ENCODE measurements around the gene TIMP2. TPM values are rescaled to one million over a fixed set of nuclear protein-coding genes. Genes with fewer than 3 reads are reported as not detected.

The TIMP2 gene
- total and polyA plus RNA-seq, 2 donors (not counting 3 experiments of a cell fraction or from before 2014, with no cell fraction given), result 138 to 318 TPM

DNA sequence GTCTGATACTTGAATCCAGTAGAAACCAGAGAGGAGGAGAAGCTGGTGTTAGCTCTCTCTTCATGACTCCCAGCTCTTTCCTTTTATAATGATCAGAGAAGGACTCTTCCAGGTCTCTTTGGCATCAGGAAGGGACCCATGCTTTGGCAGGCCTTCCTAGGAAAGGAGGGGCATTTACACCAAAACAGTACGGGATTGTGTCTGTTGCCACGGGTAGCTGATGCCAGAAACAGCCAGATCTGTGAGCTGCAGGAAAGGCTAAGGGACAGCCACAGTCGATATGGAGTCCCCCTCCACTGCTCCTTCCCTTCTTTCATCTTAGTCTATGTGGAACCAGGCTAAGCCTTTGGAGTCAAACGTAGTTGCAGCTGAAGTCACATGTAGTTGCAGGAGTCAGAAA is 31.5 kb downstream of the TIMP2 start:
- Histone ChIP-seq H2AFZ (ENCODE audit: low read depth, low read length) (no peak overlapping the region), H3K27ac (ENCODE audit: insufficient read depth, low read depth, low read length) (no peak overlapping the region), H3K4me3 (replicated peaks in 1 of 3; ENCODE audit: insufficient read depth in 1 of 3, low read depth in 1 of 3, low read length in 3 of 3) (no peak overlapping the region), H3K27me3 (ENCODE audit: control insufficient read depth in 2 of 2, insufficient read depth in 2 of 2, low read length in 2 of 2) (no peaks in the 10 kb centered on the region), H3K4me2 (ENCODE audit: insufficient read depth, low read length) (no peak overlapping the region), H3K4me1 (ENCODE audit: control insufficient read depth, extremely low read depth, insufficient read depth, low read length) (no peaks in the 10 kb centered on the region), H3K36me3 (ENCODE audit: control insufficient read depth in 2 of 2, extremely low read depth in 1 of 2, insufficient read depth in 2 of 2, low read length in 2 of 2) (peaks cover 0 to 13% of the 10 kb centered on the region in 2 experiments), H3K79me2 (ENCODE audit: control insufficient read depth, insufficient read depth, low read length) (peaks cover 4% of the 10 kb centered on the region), H4K20me1 (replicated peaks; ENCODE audit: control insufficient read depth, extremely low read depth, insufficient read depth, low read length) (no peaks in the 10 kb centered on the region), H3K9ac (replicated peaks; ENCODE audit: extremely low read depth, insufficient read depth, low read length) (no peak overlapping the region), H3K9me1 (replicated peaks; ENCODE audit: control insufficient read depth, extremely low read depth, insufficient read depth, low read length) (no peaks in the 10 kb centered on the region), H3K9me3 (replicated peaks; ENCODE audit: control insufficient read depth, insufficient read depth, low read length) (no peaks in the 10 kb centered on the region)
- TF ChIP-seq POLR2AphosphoS5 (IDR thresholded peaks at IDR 0.05; ENCODE audit: insufficient read depth, low read depth, low read length), result no peak
- no peak for TF ChIP-seq POLR2A (IDR thresholded peaks at IDR 0.05; ENCODE audit: low read depth, low read length)
- no peak for TF ChIP-seq GATA2 (IDR thresholded peaks at IDR 0.05; ENCODE audit: insufficient read depth, insufficient read length, low read depth, low read length)
- no peak for TF ChIP-seq MYC (IDR thresholded peaks at IDR 0.05; ENCODE audit: low read depth, low read length)
- TF ChIP-seq, protein P1, sequence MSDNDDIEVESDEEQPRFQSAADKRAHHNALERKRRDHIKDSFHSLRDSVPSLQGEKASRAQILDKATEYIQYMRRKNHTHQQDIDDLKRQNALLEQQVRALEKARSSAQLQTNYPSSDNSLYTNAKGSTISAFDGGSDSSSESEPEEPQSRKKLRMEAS (IDR thresholded peaks at IDR 0.05; ENCODE audit: insufficient read depth, insufficient read length), result no peak
- no peak for TF ChIP-seq JUN (IDR thresholded peaks at IDR 0.05; ENCODE audit: borderline replicate concordance, insufficient read depth, insufficient read length, low read depth)
- no peak for TF ChIP-seq EZH2 (IDR thresholded peaks at IDR 0.05; ENCODE audit: borderline replicate concordance, low read depth, low read length, severe bottlenecking)
- TF ChIP-seq FOS (IDR thresholded peaks at IDR 0.05; ENCODE audit: borderline replicate concordance, insufficient read depth, low read length), result no peak
- no peak for TF ChIP-seq CTCF (IDR thresholded peaks at IDR 0.05; ENCODE audit: extremely low read depth in 1 of 2, insufficient read depth in 1 of 2, low read depth in 1 of 2, low read length in 2 of 2)
- POLR2A ChIA-PET, result no interaction called here
- FAIRE-seq, result no peak
- dilution Hi-C loops (cut with MboI; ENCODE audit: extremely low pct_ligation_motif_present, low sequenced_read_pairs) (no loop called here), intact Hi-C loops (cut with micrococcal nuclease) (no loop called here)
- no peak for DNase-seq (ENCODE audit: low read depth, low spot score)
- no TSS peak for BruUV-seq (replicated peaks)
- CTCF ChIA-PET, result interaction anchor here (1.7 to 3.9 kb wide), 3 partner anchors 10 to 77 kb away, joined by 9 to 26 read pairs (median 12); no protein-coding TSS in a partner anchor
